A172 (cell line): Measurements from ENCODE around the gene PLEKHJ1. TPM values are rescaled to one million over a fixed set of nuclear protein-coding genes. Genes with fewer than 3 reads are reported as not detected.
"Not testable (repeated sequence)": the region's sequence is repeated elsewhere in the genome, so short reads cannot be mapped to it uniquely, and the experiment has no call there.

Experiments used
- DNase-seq: peaks from one replicate; pipeline ENCODE4 v3.0.0-alpha.2; 2015; ENCODE audit warnings: low spot score
- total RNA-seq: library from RNA; depleted of rRNA; stranded (reverse); fragments of >200 nt; shearing (Covaris generic); gene quantifications from 2 replicates; pipeline ENCODE4 v1.2.3, GENCODE V29; 2014; rRNA removed

The PLEKHJ1 gene, protein sequence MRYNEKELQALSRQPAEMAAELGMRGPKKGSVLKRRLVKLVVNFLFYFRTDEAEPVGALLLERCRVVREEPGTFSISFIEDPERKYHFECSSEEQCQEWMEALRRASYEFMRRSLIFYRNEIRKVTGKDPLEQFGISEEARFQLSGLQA
- total RNA-seq, result 172 and 177 TPM in 2 replicates

DNA sequence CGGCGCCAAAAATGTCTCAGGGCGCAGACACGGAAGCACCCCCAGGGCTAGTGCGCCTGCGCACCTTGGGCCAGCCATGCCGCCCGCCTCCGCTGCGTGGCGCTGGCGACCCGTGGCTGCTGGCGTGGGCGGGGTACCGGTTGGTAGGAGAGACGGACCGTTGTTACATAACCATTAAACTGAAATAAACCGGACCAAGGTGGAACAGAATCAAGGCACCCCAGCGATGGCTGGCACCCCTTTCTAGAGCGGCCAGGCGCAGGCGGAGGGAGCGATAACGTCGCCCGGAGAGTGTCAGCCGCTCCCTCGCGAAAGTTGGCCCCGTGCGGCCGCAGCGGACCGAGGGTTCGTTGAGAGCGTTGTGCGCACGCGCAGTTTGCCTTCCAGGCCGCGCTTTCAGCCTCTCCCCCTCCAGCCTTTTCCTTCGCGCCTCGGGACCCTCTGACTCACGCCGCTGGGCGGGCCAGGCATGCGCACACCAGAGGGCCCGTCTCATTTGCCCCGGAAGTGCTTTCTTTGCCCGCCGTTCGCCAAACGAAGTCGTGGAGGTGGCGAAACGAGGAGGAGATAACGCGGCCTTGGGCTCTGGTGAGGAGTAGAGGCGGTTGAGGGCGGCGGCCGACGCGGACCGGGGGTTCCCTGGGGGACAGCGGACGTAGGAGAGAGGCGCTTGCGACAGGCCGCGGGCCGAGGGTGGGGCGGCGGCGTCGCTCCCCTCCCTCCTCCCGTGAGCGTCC lies at the start of gene PLEKHJ1, which contains the start of gene SF3A2:
PLEKHJ1 (minus strand) TSS at position 16 of the 737 bp plus-strand sequence. CDS start 81 bp downstream, outside the sequence.
SF3A2 (plus strand) TSS at position 511 of the 737 bp plus-strand sequence. CDS start 6,595 bp downstream, outside the sequence.
- peak; percentile 97 for DNase-seq

DNA sequence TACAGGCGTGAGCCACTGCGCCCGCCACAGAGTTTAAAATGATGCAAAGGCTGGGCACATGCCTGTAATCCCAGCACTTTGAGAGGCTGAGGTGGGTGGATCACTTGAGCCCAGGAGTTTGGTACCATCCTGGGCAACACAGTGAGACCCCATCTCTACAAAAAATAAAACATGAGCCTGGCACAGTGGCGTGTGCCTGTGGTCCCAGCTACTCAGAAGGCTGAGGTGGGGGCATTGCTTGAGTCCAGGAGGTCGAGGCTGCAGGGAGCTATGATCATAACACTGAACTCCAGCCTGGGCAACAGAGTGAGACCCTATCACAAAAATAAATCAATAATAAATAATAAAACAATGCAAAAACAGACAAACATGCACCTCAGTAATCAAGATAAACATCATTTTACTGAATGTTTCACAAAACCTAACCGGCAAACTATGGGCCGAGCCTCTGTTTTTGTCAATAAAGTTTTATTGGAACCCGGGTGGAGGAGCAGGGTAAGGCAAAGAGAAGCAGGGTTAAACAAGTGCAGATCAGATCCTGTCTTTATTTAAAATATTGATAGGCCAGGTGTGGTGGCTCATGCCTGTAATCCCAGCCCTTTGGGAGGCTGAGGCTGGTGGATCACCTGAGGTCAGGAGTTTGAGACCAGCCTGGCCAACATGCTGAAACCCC lies 47.8 kb upstream of the PLEKHJ1 start:
- DNase-seq, result no peak

DNA sequence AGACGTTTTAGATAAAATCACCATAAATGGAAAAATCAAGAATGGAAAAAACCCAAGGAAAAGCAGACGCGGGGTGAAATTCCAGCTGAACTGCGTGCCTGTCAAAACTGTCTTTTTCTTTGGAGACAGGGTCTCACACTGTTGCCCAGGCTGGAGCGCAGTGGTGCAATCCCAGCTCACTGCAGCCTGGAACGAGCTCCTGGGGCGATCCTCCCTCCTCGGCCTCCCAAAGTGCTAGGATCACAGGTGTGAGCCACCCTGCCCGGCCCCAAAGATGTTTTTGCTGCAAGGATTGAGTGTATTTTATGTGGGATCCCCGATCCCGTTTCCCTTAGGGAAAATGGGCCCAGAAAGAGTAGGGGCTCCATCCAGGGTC lies 46.7 kb upstream of the PLEKHJ1 start:
- no peak for DNase-seq

DNA sequence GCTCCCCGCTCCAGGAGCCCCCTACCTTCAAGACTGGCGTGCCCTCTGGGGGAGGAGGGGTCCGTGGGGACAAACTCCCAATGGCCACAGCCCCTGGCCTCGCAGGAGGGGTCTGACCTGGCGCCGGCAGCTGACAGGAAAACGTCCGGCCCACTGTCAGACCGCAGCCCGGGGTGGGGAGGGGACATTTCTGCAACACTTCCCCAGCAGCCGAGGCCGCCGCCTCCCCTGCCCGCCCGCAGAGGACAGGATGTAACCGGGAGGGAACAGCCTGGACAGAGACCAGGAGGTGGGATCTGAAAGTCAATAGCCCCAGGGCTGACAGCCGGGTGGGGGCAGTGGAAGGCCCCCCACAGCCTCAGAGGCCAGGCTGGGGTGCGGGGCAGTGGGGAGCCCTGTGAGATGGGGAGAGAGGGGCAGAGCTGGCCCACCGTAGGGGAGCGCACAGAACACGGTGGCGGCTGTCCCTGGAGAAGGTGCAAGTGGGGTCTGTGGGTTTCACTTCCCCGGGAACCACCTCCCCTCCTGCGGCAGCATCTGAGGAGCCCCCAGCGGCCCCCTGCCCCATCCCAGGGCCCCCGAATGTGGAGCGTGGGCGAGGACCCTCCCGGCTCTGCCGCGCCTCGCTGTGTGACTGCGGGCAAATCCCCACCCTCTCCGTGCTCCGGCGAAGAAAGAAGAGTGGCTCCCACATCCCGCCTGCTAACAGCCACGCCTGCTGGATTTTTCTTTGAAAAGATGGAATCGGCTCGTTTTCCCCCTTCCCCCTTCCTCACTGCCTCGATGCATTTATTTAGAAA lies 46.1 kb upstream of the PLEKHJ1 start, which contains the start of gene PEAK3:
PEAK3 (minus strand) TSS at position 114 of the 800 bp plus-strand sequence. CDS start 1,244 bp downstream, outside the sequence.
- DNase-seq, result peak; percentile 78

DNA sequence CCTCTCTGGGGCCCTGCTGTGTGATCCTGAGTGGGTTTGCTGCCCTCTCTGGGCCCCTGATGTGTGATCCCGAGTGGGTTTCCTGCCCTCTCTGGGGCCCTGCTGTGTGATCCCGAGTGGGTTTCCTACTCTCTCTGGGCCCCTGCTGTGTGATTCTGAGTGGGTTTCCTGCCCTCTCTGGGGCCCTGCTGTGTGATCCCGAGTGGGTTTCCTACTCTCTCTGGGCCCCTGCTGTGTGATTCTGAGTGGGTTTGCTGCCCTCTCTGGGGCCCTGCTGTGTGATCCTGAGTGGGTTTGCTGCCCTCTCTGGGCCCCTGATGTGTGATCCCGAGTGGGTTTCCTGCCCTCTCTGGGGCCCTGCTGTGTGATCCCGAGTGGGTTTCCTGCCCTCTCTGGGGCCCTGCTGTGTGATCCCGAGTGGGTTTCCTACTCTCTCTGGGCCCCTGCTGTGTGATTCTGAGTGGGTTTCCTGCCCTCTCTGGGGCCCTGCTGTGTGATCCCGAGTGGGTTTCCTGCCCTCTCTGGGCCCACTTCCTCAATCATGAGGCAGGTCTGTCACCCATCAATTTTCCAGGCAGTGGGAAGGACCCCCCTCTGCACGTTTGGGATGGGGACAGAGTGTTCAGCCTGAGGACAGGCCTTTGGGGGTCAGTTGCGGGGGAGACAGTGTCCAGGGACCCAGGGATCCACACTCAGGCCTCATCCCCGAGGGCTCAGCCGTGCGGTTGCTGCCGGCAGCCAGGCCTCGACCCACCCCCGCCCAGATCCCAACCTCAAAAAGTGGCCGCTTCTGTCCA lies 45.3 kb upstream of the PLEKHJ1 start:
- DNase-seq, result not testable (repeated sequence)

DNA sequence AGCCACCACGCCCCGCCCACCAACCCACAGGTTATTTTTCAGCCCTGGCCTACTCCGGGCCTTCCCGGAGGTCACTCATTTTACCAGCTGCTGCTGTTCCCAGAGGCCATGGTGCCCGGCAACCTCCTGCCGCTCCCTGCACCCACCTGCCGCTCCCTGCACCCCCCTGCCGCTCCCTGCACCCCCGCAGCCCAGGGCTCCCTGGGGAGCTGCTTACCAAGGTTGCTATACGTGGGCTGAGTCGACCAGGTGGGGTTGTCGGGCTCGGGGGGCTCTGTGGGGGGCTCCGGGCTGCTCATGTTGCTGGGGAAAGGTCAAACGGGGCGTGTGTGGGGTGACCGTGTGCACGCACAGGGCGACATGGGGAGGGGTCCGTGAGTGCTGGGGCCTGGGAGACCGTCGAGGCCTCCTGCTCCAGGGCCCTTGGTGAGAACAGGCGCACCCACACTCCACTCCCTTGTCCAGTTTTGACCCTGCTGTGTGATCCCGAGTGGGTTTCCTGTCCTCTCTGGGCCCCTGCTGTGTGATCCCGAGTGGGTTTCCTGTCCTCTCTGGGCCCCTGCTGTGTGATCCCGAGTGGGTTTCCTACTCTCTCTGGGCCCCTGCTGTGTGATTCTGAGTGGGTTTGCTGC lies 44.6 kb upstream of the PLEKHJ1 start:
- DNase-seq, result no peak

DNA sequence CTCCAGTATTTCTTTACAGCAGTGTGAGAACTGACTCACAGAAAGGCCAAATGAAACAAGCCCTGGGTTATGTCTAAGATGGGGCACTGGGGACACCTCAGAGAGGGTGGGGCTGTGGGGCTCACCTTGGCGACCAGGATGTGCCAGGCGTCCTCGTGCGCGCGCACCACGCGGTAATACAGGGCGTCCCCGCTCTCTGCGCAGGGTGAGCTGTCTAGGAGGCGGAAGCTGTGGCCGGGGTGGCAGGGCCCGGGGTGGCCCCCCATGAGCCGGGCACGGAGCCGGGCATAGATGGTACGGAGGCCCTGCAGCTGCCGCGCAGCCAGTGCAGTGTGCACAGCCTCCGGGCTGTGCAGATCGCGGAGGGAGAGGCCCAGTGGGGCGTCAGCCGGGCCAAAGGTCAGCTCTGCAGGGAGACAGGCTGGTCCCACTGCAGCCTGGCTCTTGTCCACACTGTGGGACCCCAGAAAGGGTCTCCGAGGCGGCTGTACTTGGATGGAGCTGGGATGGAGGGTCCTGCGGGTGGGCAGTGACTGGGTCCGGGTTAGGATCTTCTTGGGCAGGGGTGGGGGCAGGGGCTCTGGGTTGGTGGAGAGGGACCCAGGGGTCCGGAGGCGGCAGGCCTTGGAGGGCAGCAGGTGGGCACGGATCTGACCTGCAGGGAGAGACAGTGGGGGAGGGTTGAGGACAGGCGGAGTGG lies 42.5 kb upstream of the PLEKHJ1 start:
- no peak for DNase-seq

DNA sequence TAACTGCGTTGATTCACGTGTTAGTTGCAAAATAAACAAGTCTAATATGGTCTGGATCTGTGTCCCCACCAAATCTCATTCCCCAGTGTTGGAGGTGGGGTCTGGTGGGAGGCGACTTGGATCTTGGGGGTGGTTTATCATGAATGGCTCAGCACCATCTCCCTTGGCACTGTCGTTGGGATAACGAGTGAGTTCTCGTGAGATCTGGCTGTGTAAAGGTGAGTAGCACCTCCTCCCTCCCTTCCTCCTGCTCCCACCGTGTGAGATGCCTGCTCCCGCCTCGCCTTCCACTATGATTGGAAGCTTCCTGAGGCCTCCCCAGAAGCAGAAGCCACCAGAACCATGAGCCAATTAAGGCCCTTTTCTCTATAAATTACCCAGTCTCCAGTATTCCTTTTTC lies 41.0 kb upstream of the PLEKHJ1 start:
- DNase-seq, result no peak

DNA sequence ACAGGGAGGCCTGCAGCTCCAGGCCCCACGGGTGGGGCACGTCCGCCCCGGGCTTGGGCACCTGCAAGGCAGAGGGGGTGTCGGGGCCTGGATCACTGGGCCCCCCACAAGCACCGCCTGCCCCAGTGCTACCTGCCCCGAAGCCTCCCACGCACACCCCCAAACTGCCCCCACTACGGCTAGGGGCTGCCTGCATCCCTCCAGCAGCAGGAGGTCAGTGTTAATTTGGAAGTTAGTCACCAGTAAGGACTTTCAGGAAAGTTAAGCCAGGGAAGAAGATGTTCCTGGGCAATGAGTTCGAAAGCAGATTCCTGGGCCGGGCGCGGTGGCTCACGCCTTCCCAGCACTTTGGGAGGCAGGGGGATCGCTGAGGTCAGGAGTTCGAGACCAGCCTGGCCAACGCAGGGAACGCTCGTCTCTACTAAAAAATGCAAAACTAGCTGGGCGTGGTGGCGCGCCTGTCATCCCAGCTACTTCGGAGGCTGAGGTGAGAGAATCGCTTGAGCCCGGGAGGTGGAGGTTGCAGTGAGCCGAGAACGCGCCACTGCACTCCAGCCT lies 40.4 kb upstream of the PLEKHJ1 start:
- no peak for DNase-seq

DNA sequence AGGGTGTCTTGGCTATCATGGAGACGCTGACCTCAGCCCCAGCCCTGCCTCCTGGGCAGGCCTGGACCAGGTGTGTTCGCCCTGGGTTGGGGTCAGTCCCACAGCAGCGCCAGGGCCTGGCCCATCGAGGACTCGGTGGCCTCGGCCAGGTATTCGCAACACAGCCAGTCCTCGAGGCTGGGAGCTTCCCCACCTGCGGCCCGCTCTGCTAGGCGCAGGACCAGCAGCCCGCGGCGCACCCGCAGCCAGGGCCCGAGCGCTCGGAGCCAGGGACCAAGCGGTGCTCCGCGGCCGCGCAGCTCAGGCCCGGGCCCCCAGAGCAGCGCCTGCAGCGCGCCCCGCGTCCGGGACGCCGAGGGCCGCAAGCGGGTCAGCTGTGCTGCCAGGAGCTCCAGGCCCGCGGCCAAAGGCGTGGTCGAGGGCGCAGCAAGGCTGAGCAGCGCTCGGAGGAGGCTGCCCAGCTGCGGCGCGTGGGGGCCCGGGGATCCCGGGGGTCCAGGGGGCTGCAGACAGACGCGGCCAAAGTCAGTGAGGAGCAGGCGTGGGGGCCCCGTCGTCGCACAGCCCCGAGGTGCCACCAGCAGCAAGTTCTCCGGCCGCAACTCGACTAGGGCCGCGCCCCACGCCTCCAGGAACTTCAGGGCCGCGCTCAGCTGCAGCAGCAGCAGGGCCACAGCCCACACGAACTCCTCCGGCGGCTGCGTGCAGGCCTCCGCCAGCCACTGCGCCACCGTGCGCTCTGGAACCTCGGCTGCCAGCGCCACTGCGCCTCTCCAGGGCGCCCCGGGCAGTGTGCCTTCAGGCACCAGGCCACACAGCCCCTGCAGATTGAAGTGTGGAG lies 39.7 kb upstream of the PLEKHJ1 start:
- no peak for DNase-seq

DNA sequence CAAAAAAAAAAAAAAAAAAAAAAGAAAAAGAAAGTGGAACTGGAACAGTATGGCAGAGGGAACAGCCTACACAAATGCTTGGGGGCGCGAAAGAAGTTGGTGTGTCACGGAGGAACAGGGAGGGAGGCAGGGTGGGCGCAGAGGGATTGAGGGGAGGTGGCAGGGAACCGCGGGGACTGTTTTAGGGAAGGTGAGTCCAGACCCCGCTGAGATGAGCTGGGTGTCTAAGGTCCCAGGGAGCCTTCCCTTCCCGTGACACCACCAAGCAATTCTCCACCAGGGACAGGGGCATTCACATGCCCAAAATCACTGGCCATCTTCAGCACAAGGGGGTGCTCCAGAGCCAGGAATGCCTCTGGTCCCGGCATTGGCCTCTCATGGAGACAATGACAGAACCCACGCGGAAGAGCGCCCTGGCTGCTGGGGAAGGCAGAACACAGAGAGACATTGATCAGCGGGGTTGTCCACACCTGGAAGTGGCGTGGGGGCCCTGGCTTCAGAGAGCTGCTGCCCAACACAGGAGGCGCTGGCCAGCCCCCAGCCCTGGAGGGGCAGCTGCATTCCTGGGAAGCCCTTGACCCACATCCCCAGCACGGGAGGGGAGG lies 38.9 kb upstream of the PLEKHJ1 start:
- peak; percentile 80 for DNase-seq

DNA sequence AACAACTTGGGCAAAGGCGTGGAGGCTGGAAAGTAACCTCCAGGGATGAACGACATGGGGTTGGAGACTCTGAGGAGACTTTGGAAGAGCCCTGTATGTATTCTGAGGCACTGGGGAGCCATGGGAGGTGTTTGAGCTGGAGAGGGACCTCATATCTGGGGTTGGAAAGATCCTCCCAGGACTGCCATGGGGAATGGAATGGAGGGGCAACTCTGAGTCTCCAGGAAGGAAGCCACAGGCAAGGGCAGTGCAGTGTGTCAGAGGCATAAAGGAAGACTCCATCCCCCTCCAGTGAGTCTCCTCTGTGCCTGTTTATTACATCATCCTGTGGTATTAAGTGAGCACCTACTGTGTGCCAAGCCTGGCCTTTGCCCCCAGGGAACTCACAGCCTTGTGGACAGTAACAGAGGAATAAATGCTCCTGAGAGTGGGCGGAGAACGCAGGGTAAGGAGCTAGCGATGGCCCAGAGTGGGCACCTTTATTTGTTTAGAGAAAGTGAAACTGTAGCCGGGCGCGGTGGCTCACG lies 38.1 kb upstream of the PLEKHJ1 start:
- no peak for DNase-seq

DNA sequence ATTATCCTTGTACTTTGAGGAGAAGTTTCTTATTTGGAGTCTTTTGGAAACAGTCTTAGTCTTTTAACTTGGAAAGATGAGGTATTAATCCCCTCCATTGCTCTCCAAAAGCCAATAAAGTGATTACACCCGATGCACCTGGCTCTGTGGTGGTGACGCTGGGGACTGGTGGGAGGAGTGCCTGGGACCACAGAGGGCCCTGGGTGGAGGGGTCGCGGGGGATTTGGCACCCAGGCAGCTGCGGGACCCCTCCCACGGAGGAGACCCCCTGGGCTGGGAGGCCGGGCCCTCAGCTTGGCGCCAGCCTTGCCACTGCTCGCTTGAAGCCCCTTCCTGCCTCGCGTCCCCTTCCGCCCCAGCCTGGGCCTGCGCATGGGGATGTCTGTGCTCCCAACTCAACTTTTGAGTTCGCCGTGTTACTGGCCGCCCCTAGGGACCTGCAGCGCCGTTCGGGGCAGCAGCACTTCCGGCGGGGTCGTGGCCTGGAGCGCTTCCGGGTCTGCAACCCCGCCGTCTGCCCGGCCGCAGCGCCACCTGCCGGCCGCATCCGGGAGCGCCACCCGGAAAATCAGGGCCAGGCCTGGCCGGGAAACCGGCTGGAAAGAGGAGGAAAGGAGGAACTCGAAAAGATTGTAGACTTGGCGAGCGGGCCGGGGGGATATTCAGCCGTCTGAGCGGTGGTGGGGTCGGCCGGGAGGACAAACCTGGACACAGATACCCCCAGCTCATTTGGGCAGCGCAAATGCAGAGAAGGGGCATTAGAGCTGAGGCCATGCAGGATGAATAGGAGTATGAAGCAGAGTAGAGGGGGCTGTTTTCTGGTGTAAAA lies 37.4 kb upstream of the PLEKHJ1 start:
- no peak for DNase-seq

DNA sequence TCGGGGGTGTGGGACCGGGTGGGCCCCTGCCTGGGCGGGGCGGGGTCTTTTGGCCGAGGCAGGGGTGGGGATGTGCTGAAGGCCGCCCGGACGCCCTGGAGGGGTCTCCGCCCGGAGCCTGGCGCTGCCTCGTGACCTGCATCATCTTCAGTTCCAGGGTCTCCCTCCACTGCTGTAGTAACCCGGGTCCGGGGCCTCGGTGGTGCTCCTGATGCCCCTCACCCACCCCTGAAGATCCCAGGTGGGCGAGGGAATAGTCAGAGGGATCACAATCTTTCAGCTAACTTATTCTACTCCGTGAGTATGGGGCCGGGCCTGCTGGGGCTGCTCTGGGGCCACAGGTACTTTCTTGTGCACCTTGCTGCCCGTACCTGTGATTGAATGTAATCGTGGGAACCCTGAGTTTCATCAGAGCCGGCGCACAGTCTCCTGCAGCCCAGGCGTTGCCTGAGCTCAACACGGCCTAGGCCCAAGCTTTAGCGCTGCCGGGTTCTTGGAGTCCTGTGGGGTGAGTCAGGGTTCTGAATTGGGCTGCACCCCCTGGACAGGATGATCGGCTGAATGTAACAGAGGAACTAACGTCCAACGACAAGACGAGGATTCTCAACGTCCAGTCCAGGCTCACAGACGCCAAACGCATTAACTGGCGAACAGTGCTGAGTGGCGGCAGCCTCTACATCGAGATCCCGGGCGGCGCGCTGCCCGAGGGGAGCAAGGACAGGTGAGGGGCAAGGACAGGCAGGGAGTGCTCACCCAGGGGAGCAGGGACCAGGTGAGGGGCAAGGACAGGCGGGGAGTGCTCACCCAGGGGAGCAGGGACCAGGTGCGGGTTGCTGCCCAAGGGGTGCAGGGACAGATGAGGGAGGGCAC lies 35.3 kb upstream of the PLEKHJ1 start:
- peak; percentile 58 for DNase-seq

DNA sequence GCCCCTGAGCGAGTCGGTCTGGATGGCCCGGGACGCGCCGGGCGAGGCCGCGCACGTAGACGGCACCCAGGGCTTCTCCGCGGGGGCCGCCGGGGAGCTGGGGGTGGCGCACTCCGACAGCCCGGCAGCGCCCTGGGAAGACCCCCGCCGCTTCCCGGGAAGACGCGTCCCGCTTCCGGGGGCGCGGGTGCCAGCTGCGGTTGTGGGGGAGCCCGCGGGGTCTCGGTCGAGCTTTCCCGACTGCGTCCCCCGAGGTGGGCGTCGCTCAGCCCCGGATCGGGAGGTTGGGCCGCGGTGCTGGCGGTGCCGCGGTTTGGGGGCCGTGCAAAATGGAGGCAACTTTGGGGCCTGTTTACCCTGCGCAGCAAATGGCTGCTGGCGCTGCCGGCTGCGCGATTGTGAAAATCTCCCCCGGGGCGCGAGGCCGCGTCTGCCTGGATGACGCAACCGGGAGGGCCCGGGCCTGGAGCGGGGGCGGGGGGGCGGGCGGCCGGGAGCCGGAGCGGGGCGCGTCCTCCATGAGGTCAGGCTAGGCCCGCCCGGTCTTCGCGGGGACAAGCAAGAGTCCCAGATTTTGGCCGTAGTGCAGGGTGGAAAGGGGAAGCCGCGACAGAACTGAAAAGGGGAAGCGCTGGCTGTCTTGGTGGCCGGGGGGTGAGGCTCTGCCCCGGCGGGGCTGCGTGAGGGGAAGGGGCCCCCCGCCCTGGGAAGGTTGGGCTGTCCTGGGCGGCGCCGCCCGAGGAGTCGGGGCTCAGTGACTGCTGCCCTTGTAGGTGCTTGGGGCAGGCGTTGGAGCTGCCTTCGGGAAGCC lies 34.5 kb upstream of the PLEKHJ1 start:
- DNase-seq, result no peak
